HCT116 (cell line): ENCODE results near the gene SMYD3. TPM values are rescaled to one million over a fixed set of nuclear protein-coding genes. Genes with fewer than 3 reads are reported as not detected.

Experiments
- ATAC-seq: fragments of 200-7000 bp; cut with Tn5 transposase; 2 replicates; pipeline ENCODE4 v1.9.1; 2020; ENCODE audit warnings: mild to moderate bottlenecking, moderate library complexity
- BruUV-seq: library from RNA; stranded (reverse); fragments of 400-500 nt; replicated peaks from 2 replicates; lab custom pipeline; 2021; lab: Mats Ljungman, UMichigan
- CTCF ChIA-PET: fragments of 300-600 bp; sonication (Branson Sonifier 250); formaldehyde crosslinking; loops from one replicate; lab custom pipeline; 2021; ENCODE audit warnings: antibody characterized with exemption; lab: Charles Lee
- POLR2A ChIA-PET: fragments of 300-600, 350-600 bp; sonication (Branson Sonifier 250); formaldehyde crosslinking; loops from one replicate; lab custom pipeline; 2021; ENCODE audit warnings: antibody characterized with exemption; lab: Charles Lee
- RAD21 ChIA-PET, 2 experiments: fragments of 300-600 bp; sonication (Branson Sonifier 250); formaldehyde crosslinking; loops; one replicate each; lab custom pipeline; 2023; ENCODE audit warnings: low total read pairs in 2 of 2; ENCODE audit not compliant: uncharacterized antibody in 2 of 2, unreplicated experiment in 2 of 2, low non-redundant PET in 1 of 2; lab: Charles Lee
- DNase-seq: peaks from one replicate; pipeline ENCODE4 v3.0.0-alpha.2; 2010; ENCODE audit warnings: low read depth, low spot score
- H2AFZ ChIP-seq: fragments of 200-600 bp; shearing (Covaris generic), sonication (generic); 2 replicates; pipeline ENCODE4 v1.6.1; 2017; ENCODE audit warnings: low read depth, mixed run types, mixed read lengths, antibody characterized with exemption, low read length; ENCODE audit not compliant: poor library complexity, severe bottlenecking
- H3K27ac ChIP-seq: 2 replicates; pipeline ENCODE4 v1.5.1; 2012; ENCODE audit warnings: low read depth, low read length
- H3K27me3 ChIP-seq: fragments of 200-600 bp; sonication (generic); 2 replicates; pipeline ENCODE4 v1.6.1; 2016; ENCODE audit warnings: mixed run types, low read length, mixed read lengths; ENCODE audit not compliant: insufficient read depth
- H3K36me3 ChIP-seq, 2 experiments: fragments of 200-500 bp in 1 of 2; fragments of 200-600 bp in 1 of 2; sonication (Bioruptor generic) in 1 of 2; sonication (generic) in 1 of 2; 2 replicates each; pipeline versions ENCODE4 v1.5.1 to v1.6.1; 2014 to 2016; ENCODE audit warnings: low read length in 2 of 2, inconsistent platforms in 1 of 2, mixed read lengths in 1 of 2, mixed run types in 1 of 2; ENCODE audit not compliant: insufficient read depth in 2 of 2, control insufficient read depth in 1 of 2
- H3K4me1 ChIP-seq, 2 experiments: fragments of 200-600 bp in 1 of 2; sonication (generic) in 1 of 2; 2 replicates each; pipeline versions ENCODE4 v1.5.1 to v1.6.1; 2012 to 2017; ENCODE audit warnings: low read length in 2 of 2, inconsistent platforms in 1 of 2, mild to moderate bottlenecking in 1 of 2, mixed read lengths in 1 of 2, mixed run types in 1 of 2, moderate library complexity in 1 of 2; ENCODE audit not compliant: insufficient read depth in 2 of 2, control insufficient read depth in 1 of 2
- H3K4me2 ChIP-seq: fragments of 200-600 bp; sonication (generic); 2 replicates; pipeline ENCODE4 v1.6.1; 2017; ENCODE audit warnings: mixed run types, low read length, mixed read lengths
- H3K4me3 ChIP-seq, 2 experiments: fragments of 200-600 bp in 1 of 2; sonication (generic) in 1 of 2; replicated peaks in 1 of 2; 2 replicates each; pipeline ENCODE4 v1.5.1; 2011 to 2016; ENCODE audit warnings: low read length in 2 of 2, control low read depth in 1 of 2, low read depth in 1 of 2, mild to moderate bottlenecking in 1 of 2, mixed read lengths in 1 of 2, mixed run types in 1 of 2
- H3K79me2 ChIP-seq: fragments of 200-600 bp; sonication (generic); 2 replicates; pipeline ENCODE4 v1.6.1; 2017; ENCODE audit warnings: mild to moderate bottlenecking, mixed run types, low read length, moderate library complexity, mixed read lengths; ENCODE audit not compliant: insufficient read depth
- H3K9ac ChIP-seq: fragments of 200-600 bp; sonication (generic); 2 replicates; pipeline ENCODE4 v1.6.1; 2016; ENCODE audit warnings: low read length, mixed read lengths
- H3K9me2 ChIP-seq: fragments of 200-600 bp; sonication (generic), shearing (Covaris generic); 2 replicates; pipeline ENCODE4 v1.6.1; 2017; ENCODE audit warnings: mixed run types, mild to moderate bottlenecking, moderate library complexity; ENCODE audit not compliant: insufficient read depth
- H3K9me3 ChIP-seq, 2 experiments: fragments of 200-500 bp in 1 of 2; fragments of 200-600 bp in 1 of 2; sonication (Bioruptor generic) in 1 of 2; sonication (generic) in 1 of 2; 2 replicates each; pipeline ENCODE4 v1.6.1; 2014 to 2017; ENCODE audit warnings: low read length in 2 of 2, mixed read lengths in 2 of 2, inconsistent platforms in 1 of 2, low read depth in 1 of 2, mild to moderate bottlenecking in 1 of 2, mixed run types in 1 of 2, moderate library complexity in 1 of 2; ENCODE audit not compliant: control insufficient read depth in 1 of 2, insufficient read depth in 1 of 2
- H4K20me1 ChIP-seq: fragments of 200-600 bp; sonication (generic), shearing (Covaris generic); 2 replicates; pipeline ENCODE4 v1.6.1; 2017; ENCODE audit warnings: mixed run types, mild to moderate bottlenecking, moderate library complexity; ENCODE audit not compliant: insufficient read depth
- CEBPB ChIP-seq: IDR thresholded peaks from 2 replicates; pipeline ENCODE4 v1.6.1; 2012; ENCODE audit warnings: low read depth
- EGR1 ChIP-seq: IDR thresholded peaks from 2 replicates; pipeline ENCODE4 v1.6.1; 2012; ENCODE audit warnings: low read depth
- ELF1 ChIP-seq: IDR thresholded peaks from 2 replicates; pipeline ENCODE4 v1.6.1; 2012; ENCODE audit warnings: low read depth, borderline replicate concordance
- FOSL1 ChIP-seq: IDR thresholded peaks from 2 replicates; pipeline ENCODE4 v1.6.1; 2012; ENCODE audit warnings: low read depth
- JUND ChIP-seq: IDR thresholded peaks from 2 replicates; pipeline ENCODE4 v1.6.1; 2012
- REST ChIP-seq: IDR thresholded peaks from 2 replicates; pipeline ENCODE4 v1.6.1; 2012; ENCODE audit warnings: low read depth
- SIN3A ChIP-seq: IDR thresholded peaks from 2 replicates; pipeline ENCODE4 v1.6.1; 2012; ENCODE audit warnings: low read depth
- TCF7L2 ChIP-seq: IDR thresholded peaks from 2 replicates; pipeline ENCODE4 v1.7.0; 2011; ENCODE audit warnings: borderline replicate concordance, inconsistent platforms; ENCODE audit not compliant: insufficient read depth, insufficient read length; ENCODE audit errors: extremely low read depth
- ZBTB33 ChIP-seq: IDR thresholded peaks from 2 replicates; pipeline ENCODE4 v1.6.1; 2011; ENCODE audit warnings: mild to moderate bottlenecking, low read length, moderate library complexity; ENCODE audit not compliant: insufficient replicate concordance; ENCODE audit errors: extremely low read depth
- ZFX ChIP-seq: fragments of 450-650 bp; IDR thresholded peaks from 2 replicates; pipeline ENCODE4 v1.6.1; 2017
- intact Hi-C: fragments of 100-400 bp; cut with micrococcal nuclease; formaldehyde crosslinking; loops from 2 replicates; pipeline ENCODE4 v1.10.0; 2022
- total RNA-seq: library from RNA; stranded (reverse); gene quantifications from one replicate; pipeline ENCODE4 v1.2.1, GENCODE V29; 2021; ENCODE audit not compliant: unreplicated experiment

Gene SMYD3
- total RNA-seq, 1 experiment from 2014 or later: 33.6 TPM

DNA sequence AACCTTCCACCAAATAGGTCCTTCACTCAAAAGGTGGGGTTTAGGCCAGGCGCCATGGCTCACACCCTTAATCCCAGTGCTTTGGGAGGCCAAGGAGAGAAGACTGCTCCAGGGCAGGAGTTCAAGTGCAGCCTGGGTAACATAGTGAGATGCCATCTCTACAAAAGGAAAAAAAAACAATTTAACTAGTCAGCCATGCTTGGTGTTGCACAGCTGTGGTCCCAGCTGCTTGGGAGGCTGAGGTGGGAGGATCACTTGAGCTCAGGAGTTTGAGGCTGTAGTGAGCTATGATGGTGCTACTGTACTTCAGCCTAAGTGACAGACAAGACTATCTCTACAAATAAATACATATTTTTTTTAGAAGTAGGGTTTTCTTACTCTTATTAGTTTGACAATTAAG lies 734.8 kb downstream of the SMYD3 start:
- CTCF ChIA-PET: no interaction called here
- TF ChIP-seq CEBPB: no peak
- TF ChIP-seq ZFX: no peak
- TF ChIP-seq ELF1: no peak
- TF ChIP-seq TCF7L2: no peak
- no peak for TF ChIP-seq REST
- no peak for TF ChIP-seq JUND
- no peak for TF ChIP-seq ZBTB33
- no peak for TF ChIP-seq SIN3A
- TF ChIP-seq FOSL1: no peak
- no peak for TF ChIP-seq EGR1
- TF ChIP-seq, all 23 proteins: peak for 0
- Histone ChIP-seq H3K27me3 (no peaks in the 10 kb centered on the region), H3K4me1 (no peaks in the 10 kb centered on the region), H2AFZ (no peak overlapping the region), H3K36me3 (no peaks in the 10 kb centered on the region), H3K9me2 (no peaks in the 10 kb centered on the region), H3K4me2 (no peak overlapping the region), H4K20me1 (no peaks in the 10 kb centered on the region), H3K27ac (no peak overlapping the region), H3K79me2 (no peaks in the 10 kb centered on the region), H3K9ac (no peak overlapping the region), H3K4me3 (no peak overlapping the region), H3K9me3 (no peaks in the 10 kb centered on the region)
- intact Hi-C loops: no loop called here
- ChIA-PET POLR2A (no interaction called here), RAD21 (no interaction called here)
- ATAC-seq: no peak
- no peak for DNase-seq
- BruUV-seq: no TSS peak
